ENCODE results near the gene IGFLR1. TPM values are rescaled to one million over a fixed set of nuclear protein-coding genes. Genes with fewer than 3 reads are reported as not detected.

The IGFLR1 gene
- polyA plus RNA-seq, 4 donors = 2.6 to 4.3 (median 3.1) TPM

Other genes with a start within 250 kb of the IGFLR1 start
- gene DMKN, start 228.8 kb downstream of the IGFLR1 start, polyA plus RNA-seq (ENCODE audit: insufficient read length in 4 of 4) = 100 to 1,000 TPM in 1 of 4 donors, 10 to 100 TPM in 3; 59.7 to 123 (median 83.8) TPM
- under 1 TPM in 1 of 4 donors, not detected in 3; 0.11 TPM for gene SBSN, start 214.1 kb downstream of the IGFLR1 start, polyA plus RNA-seq (ENCODE audit: insufficient read length in 4 of 4)
- not detected for gene GAPDHS, start 209.0 kb downstream of the IGFLR1 start, polyA plus RNA-seq (ENCODE audit: insufficient read length in 4 of 4)
- 100 to 1,000 TPM in 1 of 4 donors, 10 to 100 TPM in 3; 58.7 to 102 (median 86.6) TPM for gene TMEM147, start 196.8 kb downstream of the IGFLR1 start, polyA plus RNA-seq (ENCODE audit: insufficient read length in 4 of 4)
- gene ATP4A, start 178.8 kb downstream of the IGFLR1 start, polyA plus RNA-seq (ENCODE audit: insufficient read length in 4 of 4) = under 1 TPM in 1 of 4 donors, not detected in 3; 0.14 TPM
- gene PMIS2, start 156.3 kb downstream of the IGFLR1 start, polyA plus RNA-seq (ENCODE audit: insufficient read length in 4 of 4) = not detected
- gene HAUS5, start 129.7 kb downstream of the IGFLR1 start, polyA plus RNA-seq (ENCODE audit: insufficient read length in 4 of 4) = 10 to 100 TPM; 23.2 to 39.6 (median 25.3) TPM
- gene RBM42, start 113.4 kb downstream of the IGFLR1 start, polyA plus RNA-seq (ENCODE audit: insufficient read length in 4 of 4) = 10 to 100 TPM; 49.1 to 81.9 (median 57.7) TPM
- gene ETV2, start 100.7 kb downstream of the IGFLR1 start, polyA plus RNA-seq (ENCODE audit: insufficient read length in 4 of 4) = 1 to 10 TPM; 1.7 to 3.3 (median 2.3) TPM
- gene COX6B1, start 94.1 kb downstream of the IGFLR1 start, polyA plus RNA-seq (ENCODE audit: insufficient read length in 4 of 4) = 100 to 1,000 TPM; 224 to 359 (median 312) TPM
- gene UPK1A, start 75.9 kb downstream of the IGFLR1 start, polyA plus RNA-seq (ENCODE audit: insufficient read length in 4 of 4) = 10 to 100 TPM in 3 of 4 donors, under 1 TPM in 1; 0.53 to 67.8 (median 21.8) TPM
- under 1 TPM; 0.27 to 0.63 (median 0.49) TPM for gene ZBTB32, start 37.9 kb downstream of the IGFLR1 start, polyA plus RNA-seq (ENCODE audit: insufficient read length in 4 of 4)
- 10 to 100 TPM; 25.1 to 42.0 (median 32.8) TPM for gene KMT2B, start 24.4 kb downstream of the IGFLR1 start, polyA plus RNA-seq (ENCODE audit: insufficient read length in 4 of 4)
- gene U2AF1L4, start 3.0 kb upstream of the IGFLR1 start, polyA plus RNA-seq (ENCODE audit: insufficient read length in 4 of 4) = 10 to 100 TPM; 17.2 to 22.0 (median 18.6) TPM
- 10 to 100 TPM; 43.4 to 71.8 (median 61.9) TPM for gene PSENEN, start 3.2 kb upstream of the IGFLR1 start, polyA plus RNA-seq (ENCODE audit: insufficient read length in 4 of 4)
- gene LIN37, start 6.1 kb upstream of the IGFLR1 start, polyA plus RNA-seq (ENCODE audit: insufficient read length in 4 of 4) = 10 to 100 TPM in 2 of 4 donors, 1 to 10 TPM in 2; 6.0 to 14.2 (median 9.3) TPM
- gene HSPB6, start 14.6 kb upstream of the IGFLR1 start, polyA plus RNA-seq (ENCODE audit: insufficient read length in 4 of 4) = 100 to 1,000 TPM in 1 of 4 donors, 10 to 100 TPM in 3; 24.8 to 111 (median 29.2) TPM
- 10 to 100 TPM; 12.8 to 24.3 (median 17.3) TPM for gene PROSER3, start 15.7 kb upstream of the IGFLR1 start, polyA plus RNA-seq (ENCODE audit: insufficient read length in 4 of 4)
- gene ARHGAP33, start 33.1 kb upstream of the IGFLR1 start, polyA plus RNA-seq (ENCODE audit: insufficient read length in 4 of 4) = 10 to 100 TPM; 18.4 to 43.8 (median 26.5) TPM
- 10 to 100 TPM in 3 of 4 donors, under 1 TPM in 1; 0.41 to 51.0 (median 25.1) TPM for gene PRODH2, start 70.4 kb upstream of the IGFLR1 start, polyA plus RNA-seq (ENCODE audit: insufficient read length in 4 of 4)
- 100 to 1,000 TPM in 3 of 4 donors, 1 to 10 TPM in 1; 2.9 to 185 (median 128) TPM for gene NPHS1, start 110.1 kb upstream of the IGFLR1 start, polyA plus RNA-seq (ENCODE audit: insufficient read length in 4 of 4)
- 10 to 100 TPM in 2 of 4 donors, 1 to 10 TPM in 2; 1.8 to 12.4 (median 10.1) TPM for gene KIRREL2, start 114.5 kb upstream of the IGFLR1 start, polyA plus RNA-seq (ENCODE audit: insufficient read length in 4 of 4)
- 10 to 100 TPM; 23.6 to 48.5 (median 31.7) TPM for gene APLP1, start 126.1 kb upstream of the IGFLR1 start, polyA plus RNA-seq (ENCODE audit: insufficient read length in 4 of 4)
- 1 to 10 TPM; 1.9 to 6.2 (median 4.5) TPM for gene NFKBID, start 158.1 kb upstream of the IGFLR1 start, polyA plus RNA-seq (ENCODE audit: insufficient read length in 4 of 4)
- gene HCST, start 160.1 kb upstream of the IGFLR1 start, polyA plus RNA-seq (ENCODE audit: insufficient read length in 4 of 4) = 1 to 10 TPM; 3.1 to 4.7 (median 3.2) TPM
- 10 to 100 TPM in 3 of 4 donors, 1 to 10 TPM in 1; 8.1 to 26.7 (median 12.8) TPM for gene TYROBP, start 165.8 kb upstream of the IGFLR1 start, polyA plus RNA-seq (ENCODE audit: insufficient read length in 4 of 4)
- 10 to 100 TPM in 3 of 4 donors, 1 to 10 TPM in 1; 9.8 to 17.9 (median 13.7) TPM for gene LRFN3, start 193.9 kb upstream of the IGFLR1 start, polyA plus RNA-seq (ENCODE audit: insufficient read length in 4 of 4)